Astrocyte (in vitro differentiated cells and primary cell): ENCODE measurements around the gene PRKCA. TPM values are rescaled to one million over a fixed set of nuclear protein-coding genes. Genes with fewer than 3 reads are reported as not detected.

Source experiments
- DNase-seq: peaks from one replicate; pipeline ENCODE4 v3.0.0-alpha.2; 2010; ENCODE audit warnings: low read depth
- FAIRE-seq: peaks from 2 replicates; lab custom pipeline; 2011; peaks lifted over from hg19 to GRCh38; lab: Jason Lieb, UNC
- H2AFZ ChIP-seq: 2 replicates; pipeline ENCODE4 v1.6.0; 2012; ENCODE audit warnings: low read depth, low read length, inconsistent platforms
- H3K27ac ChIP-seq: 2 replicates; pipeline ENCODE4 v1.5.1; 2011; ENCODE audit warnings: low read depth, low read length, inconsistent platforms
- H3K27me3 ChIP-seq: 2 replicates; pipeline ENCODE4 v1.6.0; 2011; ENCODE audit warnings: low read length, inconsistent platforms; ENCODE audit not compliant: insufficient read depth
- H3K36me3 ChIP-seq: 2 replicates; pipeline ENCODE4 v1.5.1; 2011; ENCODE audit warnings: low read length, inconsistent platforms; ENCODE audit not compliant: insufficient read depth
- H3K4me1 ChIP-seq: 2 replicates; pipeline ENCODE4 v1.5.1; 2011; ENCODE audit warnings: low read length, inconsistent platforms; ENCODE audit not compliant: insufficient read depth
- H3K4me2 ChIP-seq: 2 replicates; pipeline ENCODE4 v1.6.0; 2012; ENCODE audit warnings: low read length, inconsistent platforms
- H3K4me3 ChIP-seq: 2 replicates; pipeline ENCODE4 v1.5.1; 2011; ENCODE audit warnings: low read depth, mild to moderate bottlenecking, low read length, inconsistent platforms; ENCODE audit not compliant: insufficient read depth
- H3K79me2 ChIP-seq: 2 replicates; pipeline ENCODE4 v1.6.0; 2012; ENCODE audit warnings: mild to moderate bottlenecking, low read length, inconsistent platforms; ENCODE audit not compliant: insufficient read depth
- H3K9ac ChIP-seq: 2 replicates; pipeline ENCODE4 v1.6.0; 2012; ENCODE audit warnings: mild to moderate bottlenecking, low read length, inconsistent platforms
- H3K9me3 ChIP-seq: 2 replicates; pipeline ENCODE4 v1.5.1; 2012; ENCODE audit warnings: low read depth, mild to moderate bottlenecking, low read length, inconsistent platforms; ENCODE audit not compliant: insufficient read depth
- H4K20me1 ChIP-seq: 2 replicates; pipeline ENCODE4 v1.6.0; 2012; ENCODE audit warnings: low read length, inconsistent platforms; ENCODE audit not compliant: insufficient read depth
- H3K27ac Mint-ChIP-seq: one replicate; pipeline ENCODE4 v1.8.0; 2021; ENCODE audit warnings: mild to moderate bottlenecking, mixed read lengths; ENCODE audit not compliant: unreplicated experiment
- H3K27me3 Mint-ChIP-seq: one replicate; pipeline ENCODE4 v1.8.0; 2021; ENCODE audit warnings: low read depth, mixed read lengths; ENCODE audit not compliant: unreplicated experiment
- H3K36me3 Mint-ChIP-seq: one replicate; pipeline ENCODE4 v1.8.0; 2021; ENCODE audit warnings: low read depth, mixed read lengths; ENCODE audit not compliant: unreplicated experiment
- H3K4me1 Mint-ChIP-seq: one replicate; pipeline ENCODE4 v1.8.0; 2021; ENCODE audit warnings: low read depth, mixed read lengths; ENCODE audit not compliant: unreplicated experiment
- H3K4me3 Mint-ChIP-seq: one replicate; pipeline ENCODE4 v1.8.0; 2021; ENCODE audit warnings: mild to moderate bottlenecking, moderate library complexity, mixed read lengths; ENCODE audit not compliant: unreplicated experiment
- H3K9me3 Mint-ChIP-seq: one replicate; pipeline ENCODE4 v1.8.0; 2021; ENCODE audit warnings: mild to moderate bottlenecking, mixed read lengths; ENCODE audit not compliant: unreplicated experiment
- CTCF ChIP-seq: IDR thresholded peaks from 2 replicates; pipeline ENCODE4 v1.5.1; 2011; ENCODE audit warnings: low read depth, mild to moderate bottlenecking, inconsistent platforms, low read length, moderate library complexity; ENCODE audit not compliant: insufficient read depth
- EZH2 ChIP-seq: IDR thresholded peaks from 2 replicates; pipeline ENCODE4 v1.6.1; 2012; ENCODE audit warnings: mild to moderate bottlenecking, low read length, inconsistent platforms; ENCODE audit not compliant: insufficient read depth
- total RNA-seq: library from RNA; stranded (reverse); gene quantifications from 2 replicates; pipeline ENCODE4 v1.2.1, GENCODE V29; 2021

The PRKCA gene
- total RNA-seq, 1 donor from 2014 or later, result 49.9 TPM

- Mint-ChIP-seq H3K27ac (no peak overlapping the region), H3K36me3 (peaks cover 4% of the 10 kb centered on the region), H3K9me3 (no peaks in the 10 kb centered on the region), H3K27me3 (no peaks in the 10 kb centered on the region), H3K4me1 (peaks cover 10% of the 10 kb centered on the region), H3K4me3 (no peak overlapping the region)
- H3K9me3 ChIP-seq, result no peaks in the 10 kb centered on the region
- H3K36me3 ChIP-seq, result no peaks in the 10 kb centered on the region
- no peak for FAIRE-seq
- H3K79me2 ChIP-seq, result no peaks in the 10 kb centered on the region
- H3K27ac ChIP-seq, result no peak overlapping the region
- H3K4me2 ChIP-seq, result no peak overlapping the region
- no peak overlapping the region for H2AFZ ChIP-seq
- no peaks in the 10 kb centered on the region for H3K27me3 ChIP-seq
- H3K4me1 ChIP-seq, result no peaks in the 10 kb centered on the region
- no peak overlapping the region for H3K9ac ChIP-seq
- no peak for DNase-seq
- TF ChIP-seq EZH2 (no peak), CTCF (no peak)
- peaks cover 17% of the 10 kb centered on the region for H4K20me1 ChIP-seq
- H3K4me3 ChIP-seq, result no peak overlapping the region
Observed at GRCh38 chr17:66670206-66670605, 367.8 kb downstream of the PRKCA start.

- no peaks in the 10 kb centered on the region for H3K27me3 ChIP-seq
- H3K9me3 Mint-ChIP-seq, result no peaks in the 10 kb centered on the region
Observed at GRCh38 chr17:66671156-66671555, 368.7 kb downstream of the PRKCA start.

More at GRCh38 chr17:66671156-66671555, 368.7 kb downstream of the PRKCA start:
- TF ChIP-seq CTCF (no peak), EZH2 (no peak)
- H3K27ac ChIP-seq, result no peak overlapping the region
- no peaks in the 10 kb centered on the region for H3K4me1 ChIP-seq
- H3K9me3 ChIP-seq, result no peaks in the 10 kb centered on the region
- H3K79me2 ChIP-seq, result no peaks in the 10 kb centered on the region
- no peak overlapping the region for H2AFZ ChIP-seq
- no peak overlapping the region for H3K27ac Mint-ChIP-seq
- no peak for FAIRE-seq
- peaks cover 11% of the 10 kb centered on the region for H3K4me1 Mint-ChIP-seq
- no peak overlapping the region for H3K4me3 ChIP-seq
- H3K9ac ChIP-seq, result no peak overlapping the region
- no peak for DNase-seq
- no peaks in the 10 kb centered on the region for H3K36me3 ChIP-seq
- H3K36me3 Mint-ChIP-seq, result peaks cover 4% of the 10 kb centered on the region
- peaks cover 16% of the 10 kb centered on the region for H4K20me1 ChIP-seq
- no peak overlapping the region for H3K4me2 ChIP-seq
- H3K27me3 Mint-ChIP-seq, result no peaks in the 10 kb centered on the region
- no peak overlapping the region for H3K4me3 Mint-ChIP-seq
